ENCODE data around the gene CKMT2. TPM values are rescaled to one million over a fixed set of nuclear protein-coding genes. Genes with fewer than 3 reads are reported as not detected.

Gene CKMT2
- total RNA-seq, 6 experiments from 2014 or later = not detected

GRCh38 chr5:81189875-81190498 is 43.1 kb upstream of the CKMT2 start:
- no peak overlapping the region for H3K27ac Mint-ChIP-seq
- H3K4me3 Mint-ChIP-seq = no peak overlapping the region
- TF ChIP-seq CTCF (IDR thresholded peaks at IDR 0.05) = no peak
- no peaks in the 10 kb centered on the region for H3K9me3 Mint-ChIP-seq
- H3K27me3 Mint-ChIP-seq (ENCODE audit: insufficient read depth) = peaks cover 21% of the 10 kb centered on the region
- H3K4me1 Mint-ChIP-seq (ENCODE audit: low read depth) = peaks cover 6% of the 10 kb centered on the region
- no peaks in the 10 kb centered on the region for H3K36me3 Mint-ChIP-seq (ENCODE audit: low read depth)
- no peak for DNase-seq

- Mint-ChIP-seq H3K27ac (no peak overlapping the region), H3K4me3 (no peak overlapping the region), H3K4me1 (ENCODE audit: low read depth) (peaks cover 14% of the 10 kb centered on the region), H3K36me3 (ENCODE audit: low read depth) (no peaks in the 10 kb centered on the region), H3K27me3 (ENCODE audit: insufficient read depth) (peaks cover 17% of the 10 kb centered on the region), H3K9me3 (no peaks in the 10 kb centered on the region)
- no peak for TF ChIP-seq CTCF (IDR thresholded peaks at IDR 0.05)
- no peak for DNase-seq
Measured at GRCh38 chr5:81191726-81192372, 41.3 kb upstream of the CKMT2 start.

GRCh38 chr5:81192373-81192750 is 40.8 kb upstream of the CKMT2 start:
- TF ChIP-seq CTCF (IDR thresholded peaks at IDR 0.05) = no peak
- Mint-ChIP-seq H3K27me3 (ENCODE audit: insufficient read depth) (peaks cover 17% of the 10 kb centered on the region), H3K4me1 (ENCODE audit: low read depth) (peaks cover 14% of the 10 kb centered on the region), H3K4me3 (no peak overlapping the region), H3K27ac (no peak overlapping the region), H3K36me3 (ENCODE audit: low read depth) (no peaks in the 10 kb centered on the region), H3K9me3 (no peaks in the 10 kb centered on the region)
- DNase-seq = no peak

GRCh38 chr5:81194633-81195334 is 38.3 kb upstream of the CKMT2 start:
- Mint-ChIP-seq H3K27ac (no peak overlapping the region), H3K27me3 (ENCODE audit: insufficient read depth) (peaks cover 14% of the 10 kb centered on the region)
- peak; percentile 95 for TF ChIP-seq CTCF (IDR thresholded peaks at IDR 0.05)

GRCh38 chr5:81195335-81195929 is 37.7 kb upstream of the CKMT2 start:
- peaks cover 10% of the 10 kb centered on the region for H3K27me3 Mint-ChIP-seq (ENCODE audit: insufficient read depth)
- no peak for DNase-seq
- H3K4me1 Mint-ChIP-seq (ENCODE audit: low read depth) = peaks cover 14% of the 10 kb centered on the region
- H3K36me3 Mint-ChIP-seq (ENCODE audit: low read depth) = no peaks in the 10 kb centered on the region
- TF ChIP-seq CTCF (IDR thresholded peaks at IDR 0.05) = peak; percentile 59
- H3K9me3 Mint-ChIP-seq = no peaks in the 10 kb centered on the region
- H3K27ac Mint-ChIP-seq = no peak overlapping the region
- peak overlapping the region; percentile 82; the same call in 1 of the 2 replicates for H3K4me3 Mint-ChIP-seq

More at GRCh38 chr5:81194633-81195334, 38.3 kb upstream of the CKMT2 start:
- Mint-ChIP-seq H3K36me3 (ENCODE audit: low read depth) (no peaks in the 10 kb centered on the region), H3K4me1 (ENCODE audit: low read depth) (peaks cover 14% of the 10 kb centered on the region), H3K4me3 (peak overlapping the region; percentile 82), H3K9me3 (no peaks in the 10 kb centered on the region)
- DNase-seq = peak; percentile 69

Data from HFFc6 (cell line).